HUDEP-2 (cell line): ENCODE measurements around the gene CLDN15.
A peak's percentile ranks its signal among the peaks of the same experiment; 100 is the strongest.

Source experiments
- DNase-seq, 76 experiments: peaks; one replicate each; lab custom pipeline; 2025; ENCODE audit not compliant: unreplicated experiment in 76 of 76; lab: John Stamatoyannopoulos, UW

CLDN15 gene

GRCh38 chr7:101244375-101245146 is 7.0 kb upstream of the CLDN15 start, which contains the start of gene FIS1:
TSS of gene FIS1 (minus strand) at chr7:101245081. CDS start at chr7:101245004, 77 bp downstream.
- peak in 75 of 76 experiments; percentile 45 to 92 (median 84) for DNase-seq

GRCh38 chr7:101243646-101244374 is 6.2 kb upstream of the CLDN15 start:
- DNase-seq = peak in 74 of 76 experiments; percentile 41 to 94 (median 85)

GRCh38 chr7:101241443-101242349 is 4.1 kb upstream of the CLDN15 start:
- peak in 2 of 76 experiments; percentile 4 to 11 for DNase-seq

- peak in 21 of 76 experiments; percentile 4 to 56 (median 28) for DNase-seq
Measured at GRCh38 chr7:101241015-101241363, 3.4 kb upstream of the CLDN15 start.

- peak in 74 of 76 experiments; percentile 11 to 91 (median 74) for DNase-seq
Measured at GRCh38 chr7:101240226-101241014, 2.8 kb upstream of the CLDN15 start.

- no peak for DNase-seq
Measured at GRCh38 chr7:101239951-101240220, 2.3 kb upstream of the CLDN15 start.

GRCh38 chr7:101239191-101239950 is 1.8 kb upstream of the CLDN15 start:
- DNase-seq = no peak

- DNase-seq = no peak
Measured at GRCh38 chr7:101238226-101239182, 902 bp upstream of the CLDN15 start.

- DNase-seq = no peak
Measured at GRCh38 chr7:101236292-101236835, 1.2 kb downstream of the CLDN15 start.

- DNase-seq = no peak
Measured at GRCh38 chr7:101235522-101235921, 2.1 kb downstream of the CLDN15 start.

- DNase-seq = peak in 21 of 76 experiments; percentile 4 to 43 (median 16)
Measured at GRCh38 chr7:101235050-101235449, 2.6 kb downstream of the CLDN15 start.

GRCh38 chr7:101234636-101235035 is 3.0 kb downstream of the CLDN15 start:
- DNase-seq = no peak

- peak in 3 of 76 experiments; percentile 19 to 33 (median 30) for DNase-seq
Measured at GRCh38 chr7:101233907-101234547, 3.6 kb downstream of the CLDN15 start.

GRCh38 chr7:101232141-101232850 is 5.3 kb downstream of the CLDN15 start:
- DNase-seq = no peak

GRCh38 chr7:101231644-101232043 is 6.0 kb downstream of the CLDN15 start:
- no peak for DNase-seq

- no peak for DNase-seq
Measured at GRCh38 chr7:101226721-101227120, 10.9 kb downstream of the CLDN15 start.

GRCh38 chr7:101225650-101226049 is 12.0 kb downstream of the CLDN15 start:
- DNase-seq = no peak
